Lower leg skin (tissue), 3 donors: ENCODE data around the gene MAP4K1.

Experiments
- CTCF ChIP-seq, 3 donors: fragments of 450-650 bp; IDR thresholded peaks; one replicate each; pipeline ENCODE4 v1.5.1; 2016; ENCODE audit warnings: antibody characterized with exemption in 3 of 3, mild to moderate bottlenecking in 3 of 3, moderate library complexity in 2 of 3
- POLR2A ChIP-seq, 2 donors: fragments of 450-650 bp; IDR thresholded peaks; one replicate each; pipeline ENCODE4 v1.6.1; 2016 to 2017; ENCODE audit warnings: antibody characterized with exemption in 2 of 2, mild to moderate bottlenecking in 1 of 2, moderate library complexity in 1 of 2

DNA sequence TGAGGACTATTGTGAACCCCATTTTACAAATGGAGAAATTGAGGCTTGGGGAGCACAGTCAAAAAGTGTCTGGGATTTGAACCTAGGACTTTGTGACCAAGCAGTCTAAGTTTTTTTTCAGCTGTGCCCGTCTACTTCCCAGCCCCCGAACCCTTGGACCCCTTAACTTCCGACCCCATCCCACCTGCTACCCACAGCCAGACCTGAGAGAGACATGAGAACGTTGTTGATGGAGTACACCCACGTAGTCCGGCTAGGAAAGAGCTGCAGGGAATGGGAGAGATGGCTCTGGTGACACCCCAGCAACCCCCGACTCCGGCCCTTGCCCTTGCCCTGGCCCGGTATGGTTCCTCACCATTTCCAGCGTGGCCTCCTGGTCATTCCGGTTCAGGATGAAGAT, 18.0 kb downstream of the MAP4K1 start:
- TF ChIP-seq CTCF (IDR thresholded peaks at IDR 0.05) (no peak), POLR2A (IDR thresholded peaks at IDR 0.05) (no peak)
